Hepatocyte (in vitro differentiated cells): ENCODE measurements around the gene DPT.

ENCODE experiments used
- EZH2 ChIP-seq: fragments of 200-600 bp; sonication (generic); IDR thresholded peaks from 2 replicates; pipeline ENCODE4 v1.6.1; 2016; ENCODE audit warnings: antibody characterized with exemption, mild to moderate bottlenecking, borderline replicate concordance
- EZH2phosphoT487 ChIP-seq: fragments of 200-600 bp; sonication (generic); IDR thresholded peaks from one replicate; pipeline ENCODE4 v1.6.1; 2018; ENCODE audit warnings: antibody characterized with exemption, mild to moderate bottlenecking, low read depth, moderate library complexity; ENCODE audit not compliant: unreplicated experiment, severe bottlenecking
- TF ChIP-seq, protein P1 (sequence below): fragments of 200-600 bp; sonication (generic); IDR thresholded peaks from 2 replicates; pipeline ENCODE4 v1.5.1; 2016; ENCODE audit warnings: antibody characterized with exemption, mild to moderate bottlenecking; ENCODE audit not compliant: poor library complexity

DNA sequence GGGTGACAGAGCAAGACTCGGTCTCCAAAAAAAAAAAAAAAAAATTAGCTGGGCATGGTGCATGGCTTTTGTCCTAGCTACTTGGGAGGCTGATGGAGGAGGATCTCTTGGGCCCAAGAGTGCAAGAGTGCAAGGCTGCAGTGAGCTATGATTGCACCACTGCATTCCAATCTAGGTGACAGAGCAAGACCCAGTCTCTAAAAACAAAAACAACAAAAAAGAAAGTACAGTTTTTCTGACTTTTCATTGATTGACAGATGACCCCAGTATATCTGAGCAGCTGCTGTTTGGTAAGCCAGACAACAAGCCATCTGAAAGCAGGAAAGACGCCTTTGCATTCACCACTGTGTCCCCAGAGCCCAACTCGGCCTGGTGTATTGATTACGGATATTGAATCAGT is 10.9 kb upstream of the DPT start:
- no peak for TF ChIP-seq EZH2phosphoT487
- no peak for TF ChIP-seq EZH2
- TF ChIP-seq, protein P1, sequence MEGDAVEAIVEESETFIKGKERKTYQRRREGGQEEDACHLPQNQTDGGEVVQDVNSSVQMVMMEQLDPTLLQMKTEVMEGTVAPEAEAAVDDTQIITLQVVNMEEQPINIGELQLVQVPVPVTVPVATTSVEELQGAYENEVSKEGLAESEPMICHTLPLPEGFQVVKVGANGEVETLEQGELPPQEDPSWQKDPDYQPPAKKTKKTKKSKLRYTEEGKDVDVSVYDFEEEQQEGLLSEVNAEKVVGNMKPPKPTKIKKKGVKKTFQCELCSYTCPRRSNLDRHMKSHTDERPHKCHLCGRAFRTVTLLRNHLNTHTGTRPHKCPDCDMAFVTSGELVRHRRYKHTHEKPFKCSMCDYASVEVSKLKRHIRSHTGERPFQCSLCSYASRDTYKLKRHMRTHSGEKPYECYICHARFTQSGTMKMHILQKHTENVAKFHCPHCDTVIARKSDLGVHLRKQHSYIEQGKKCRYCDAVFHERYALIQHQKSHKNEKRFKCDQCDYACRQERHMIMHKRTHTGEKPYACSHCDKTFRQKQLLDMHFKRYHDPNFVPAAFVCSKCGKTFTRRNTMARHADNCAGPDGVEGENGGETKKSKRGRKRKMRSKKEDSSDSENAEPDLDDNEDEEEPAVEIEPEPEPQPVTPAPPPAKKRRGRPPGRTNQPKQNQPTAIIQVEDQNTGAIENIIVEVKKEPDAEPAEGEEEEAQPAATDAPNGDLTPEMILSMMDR: no peak
